HG02571 (cell line): ENCODE measurements around the gene DCXR.
"Not testable (repeated sequence)": the region's sequence is repeated elsewhere in the genome, so short reads cannot be mapped to it uniquely, and the experiment has no call there.

Experiments
- ATAC-seq: cut with Tn5 transposase; IDR thresholded peaks from one replicate; pipeline ENCODE4 v1.9.1; 2021; ENCODE audit warnings: mild to moderate bottlenecking, moderate library complexity; ENCODE audit not compliant: unreplicated experiment

The DCXR gene

DNA sequence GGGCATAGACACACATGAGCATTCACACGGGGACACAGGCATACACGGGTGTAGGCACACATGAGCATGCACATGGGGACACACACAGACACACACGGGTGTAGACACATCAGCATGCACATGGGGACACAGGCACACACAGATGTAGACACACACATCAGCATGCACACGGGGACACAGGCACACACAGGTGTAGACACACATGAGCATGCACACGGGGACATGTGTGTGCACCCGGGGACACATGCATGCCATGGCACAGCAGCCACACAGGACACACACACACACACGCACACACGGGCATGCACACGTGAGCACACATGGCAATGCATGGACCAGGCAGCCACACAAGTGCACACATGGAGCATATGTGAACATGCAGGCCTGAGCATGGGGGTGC lies 5.2 kb upstream of the DCXR start:
- no peak for ATAC-seq

DNA sequence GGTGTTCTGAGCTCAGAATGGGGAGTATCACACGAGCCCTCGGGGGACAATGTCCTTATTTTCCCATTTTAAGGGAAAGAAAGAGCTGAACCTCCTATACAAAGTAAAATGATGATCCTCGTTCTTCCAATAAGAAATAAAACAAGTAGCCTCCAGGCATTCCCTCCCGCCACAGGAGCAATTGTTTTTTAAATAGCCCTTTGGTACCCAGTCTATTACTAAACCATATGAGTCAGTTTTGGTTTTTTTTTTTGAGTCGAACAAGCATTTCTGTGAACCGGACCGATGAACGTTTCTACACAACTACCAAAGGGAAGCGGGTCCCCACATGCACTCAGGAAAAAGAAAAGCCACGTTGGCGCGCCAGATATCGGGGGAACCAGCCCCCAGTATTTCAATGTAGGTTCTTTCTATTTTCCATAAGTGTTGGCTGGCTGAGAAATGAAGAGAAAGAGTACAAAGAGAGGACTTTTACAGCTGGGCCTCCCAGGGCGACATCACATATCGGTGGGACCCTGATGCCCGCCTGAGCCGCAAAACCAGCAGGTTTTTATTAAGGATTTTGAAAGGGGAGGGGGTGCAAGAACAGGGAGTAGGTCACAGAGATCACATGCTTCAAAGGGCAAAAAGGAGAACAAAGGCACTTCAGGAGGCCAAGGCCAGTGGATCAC lies 3.8 kb upstream of the DCXR start:
- no peak for ATAC-seq

DNA sequence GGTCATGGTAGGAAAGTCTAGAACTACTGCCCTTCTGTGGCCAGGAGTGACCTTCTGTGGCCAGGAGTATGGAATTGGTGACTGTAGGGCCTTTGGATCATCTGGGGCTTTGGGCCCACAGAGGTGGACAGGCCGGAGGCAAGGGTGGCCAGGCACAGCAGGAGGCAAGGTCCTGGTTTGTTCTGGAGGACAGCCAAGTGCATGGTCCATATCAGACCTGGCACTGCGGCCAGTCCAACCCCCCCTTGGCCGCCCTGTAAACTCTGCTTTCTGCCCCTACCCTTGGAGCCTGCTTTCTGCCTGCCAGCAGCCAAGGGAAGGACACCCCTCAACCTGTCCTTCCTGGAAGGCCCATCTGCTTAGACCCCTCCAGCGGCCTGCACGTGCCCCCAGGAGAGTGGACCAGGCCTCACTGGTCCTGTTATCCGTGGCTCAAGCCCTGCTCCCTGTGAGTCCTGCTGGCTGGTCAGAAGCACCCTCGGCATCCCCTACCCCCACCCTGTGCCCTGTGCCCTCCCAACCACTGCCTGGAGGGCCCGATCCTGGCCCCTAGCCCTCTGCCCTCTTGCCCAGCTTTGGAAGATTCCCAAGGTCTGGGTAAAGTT lies 2.3 kb upstream of the DCXR start:
- ATAC-seq = no peak

DNA sequence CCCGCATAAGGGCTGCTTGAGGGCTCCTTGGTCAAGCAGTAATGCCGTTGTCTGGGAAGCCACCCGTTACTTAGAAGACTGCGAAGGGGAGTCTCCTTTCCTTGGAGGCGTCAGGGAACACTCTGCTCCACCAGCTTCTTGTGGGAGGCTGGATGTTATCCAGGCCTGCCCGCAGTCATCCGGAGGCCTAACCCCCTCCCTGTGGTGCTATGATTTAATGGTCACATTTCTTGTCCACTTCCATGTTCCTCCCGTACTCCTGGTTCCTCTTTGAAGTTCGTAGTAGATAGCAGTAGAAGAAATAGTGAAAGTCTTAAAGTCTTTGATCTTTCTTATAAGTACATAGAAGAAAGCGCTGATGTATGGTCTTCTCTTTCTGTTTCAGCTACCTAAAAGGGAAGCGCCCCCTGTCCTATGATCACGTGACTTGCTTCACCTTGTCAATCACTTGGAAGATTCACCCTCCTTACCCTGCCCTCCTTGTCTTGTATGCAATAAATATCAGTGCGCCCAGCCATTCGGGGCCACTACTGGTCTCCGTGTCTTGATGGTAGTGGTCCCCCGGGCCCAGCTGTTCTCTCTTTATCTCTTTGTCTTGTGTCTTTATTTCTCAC lies 1.4 kb upstream of the DCXR start:
- ATAC-seq = not testable (repeated sequence)

DNA sequence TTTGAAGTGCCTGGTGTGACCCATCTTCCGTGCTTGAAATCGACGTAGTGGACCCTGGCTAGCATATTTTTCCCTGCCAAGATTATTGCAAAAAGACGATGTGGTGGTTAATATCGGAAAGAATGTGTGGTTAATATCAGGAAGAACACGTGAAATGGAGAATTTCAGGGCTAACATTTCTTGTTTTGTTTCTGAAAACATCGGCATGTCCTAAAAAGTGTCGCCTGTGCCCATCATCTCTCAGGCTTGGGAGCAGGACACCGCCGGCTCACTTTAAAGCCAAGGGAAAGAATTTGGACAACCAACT lies 345 bp upstream of the DCXR start:
- ATAC-seq = no peak

DNA sequence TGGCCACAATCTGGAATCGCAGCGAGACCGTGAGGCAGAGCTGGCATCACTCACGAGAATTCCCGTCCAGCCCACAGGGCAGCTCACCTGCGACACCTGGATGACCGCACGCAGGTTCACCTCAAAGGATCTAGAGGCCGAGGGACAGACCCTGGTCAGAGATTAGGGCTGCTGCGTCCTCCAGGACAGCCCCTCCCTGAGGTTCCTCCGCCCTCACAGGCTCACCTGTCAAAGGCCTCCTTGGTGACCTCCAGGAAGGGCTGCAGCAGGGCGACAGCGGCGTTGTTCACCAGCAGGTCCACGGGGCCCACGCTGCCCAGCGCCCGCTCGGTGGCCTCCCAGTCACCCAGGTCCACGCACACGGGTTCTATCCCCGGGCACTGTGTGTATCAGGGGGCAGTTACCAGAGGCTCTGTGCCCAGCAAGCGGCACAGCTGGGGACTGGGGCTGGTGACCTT lies 834 bp downstream of the DCXR start:
- ATAC-seq = no peak

DNA sequence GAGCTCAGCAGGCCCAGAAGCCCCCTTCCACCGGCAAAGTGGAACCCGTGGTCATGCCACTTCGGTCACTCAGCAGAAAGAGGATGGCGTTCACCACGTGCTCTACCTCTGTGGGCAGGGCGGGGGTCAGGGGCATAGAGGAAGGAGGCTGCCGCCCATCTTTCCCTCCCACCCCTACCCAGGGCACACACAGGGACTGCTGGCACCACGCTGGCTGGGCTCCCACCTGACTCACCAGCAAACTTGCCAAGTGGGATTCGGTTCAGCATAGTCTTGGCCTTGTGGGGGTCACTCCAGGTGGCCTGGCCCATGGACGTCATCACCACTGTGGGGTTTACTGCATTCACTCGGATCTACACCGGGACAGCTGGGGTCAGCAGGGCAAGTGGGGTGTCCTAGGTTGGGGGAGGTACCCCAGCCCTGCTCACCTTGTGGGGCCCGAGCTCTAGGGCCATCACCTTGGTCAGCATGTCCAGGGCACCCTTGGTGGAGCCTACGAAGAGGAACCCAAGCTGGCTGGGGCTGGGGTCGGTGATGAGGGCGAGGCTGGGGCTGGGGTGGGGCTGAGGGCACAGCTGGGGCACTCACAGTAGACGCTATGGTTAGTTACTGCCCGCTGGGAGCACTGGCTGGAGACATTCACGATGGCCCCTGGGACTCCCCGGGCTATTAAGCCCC lies 1.4 kb downstream of the DCXR start:
- ATAC-seq = no peak

DNA sequence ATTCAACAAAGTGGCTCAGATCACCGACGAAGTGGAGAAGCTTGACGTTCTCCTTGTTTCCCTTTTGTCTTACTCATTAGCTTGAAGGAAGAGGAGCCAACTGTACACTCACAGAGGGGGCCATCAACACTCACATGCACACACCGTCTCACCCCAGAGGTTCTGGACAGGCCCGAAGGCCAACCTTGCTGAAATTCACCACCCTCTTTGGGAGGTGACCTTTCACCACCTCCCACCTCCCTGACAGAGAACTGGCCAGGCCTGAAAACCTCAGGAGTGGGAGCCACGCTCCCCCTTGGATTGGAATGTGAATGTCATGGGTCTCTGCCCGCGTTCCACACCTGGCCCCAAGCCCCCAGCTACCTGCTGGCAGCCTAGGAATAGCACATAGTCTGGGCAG lies 2.0 kb downstream of the DCXR start:
- ATAC-seq = no peak

DNA sequence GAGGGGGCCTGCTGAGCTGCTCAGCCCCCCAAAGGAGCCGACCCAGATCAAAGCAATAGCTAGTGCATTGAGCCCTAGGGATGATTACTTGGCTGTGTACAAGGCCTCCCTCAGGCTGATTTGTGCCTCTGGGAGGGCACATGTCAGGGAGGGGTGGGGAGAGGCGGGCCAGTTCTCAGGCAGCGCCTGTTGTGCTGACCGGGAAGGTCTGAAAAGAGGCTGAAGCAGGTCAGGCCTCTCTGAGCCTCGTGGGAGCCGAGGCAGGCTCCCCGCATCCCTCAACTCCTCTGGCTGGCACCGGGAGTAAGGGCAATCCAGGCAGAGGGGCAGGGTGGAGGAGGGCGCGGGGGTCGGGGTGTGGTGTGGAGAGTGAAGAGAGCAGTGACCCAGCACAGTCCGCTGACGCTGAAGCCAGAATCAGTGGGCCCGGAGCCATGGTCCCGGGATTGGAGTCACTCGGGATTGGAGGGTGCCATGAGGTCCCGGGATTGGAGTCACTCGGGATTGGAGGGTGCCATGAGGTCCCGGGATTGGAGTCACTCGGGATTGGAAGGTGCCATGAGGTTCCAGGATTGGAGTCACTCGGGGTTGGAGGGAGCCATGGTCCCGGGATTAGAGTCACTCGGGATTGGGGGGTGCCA lies 3.0 kb downstream of the DCXR start:
- ATAC-seq = no peak

DNA sequence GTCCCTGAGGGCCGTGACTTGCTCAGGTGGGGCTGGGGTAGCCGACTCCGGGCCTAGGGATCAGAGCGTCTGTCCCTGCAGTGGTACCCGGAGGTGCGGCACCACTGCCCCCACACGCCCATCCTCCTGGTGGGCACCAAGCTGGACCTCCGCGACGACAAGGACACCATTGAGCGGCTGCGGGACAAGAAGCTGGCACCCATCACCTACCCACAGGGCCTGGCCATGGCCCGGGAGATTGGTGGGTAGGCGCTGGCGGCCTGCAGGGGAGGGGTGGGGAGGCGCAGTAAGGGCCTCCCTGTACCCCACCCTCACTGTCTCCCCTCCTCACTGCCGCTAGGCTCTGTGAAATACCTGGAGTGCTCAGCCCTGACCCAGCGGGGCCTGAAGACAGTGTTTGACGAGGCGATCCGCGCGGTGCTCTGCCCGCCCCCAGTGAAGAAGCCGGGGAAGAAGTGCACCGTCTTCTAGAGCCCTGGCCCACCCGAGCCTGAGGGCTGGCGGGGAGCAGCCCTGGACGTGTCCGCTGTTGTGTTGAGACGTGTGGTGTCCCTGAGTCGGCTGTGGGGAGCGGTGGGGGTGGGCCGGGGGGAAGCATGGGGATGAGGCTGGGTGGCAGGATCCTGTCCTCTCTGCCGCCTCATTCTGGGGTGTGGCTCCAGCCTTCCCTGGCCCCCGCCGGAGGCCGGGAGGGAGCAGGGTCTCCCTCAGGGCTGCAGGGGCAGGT lies 4.0 kb downstream of the DCXR start:
- no peak for ATAC-seq

DNA sequence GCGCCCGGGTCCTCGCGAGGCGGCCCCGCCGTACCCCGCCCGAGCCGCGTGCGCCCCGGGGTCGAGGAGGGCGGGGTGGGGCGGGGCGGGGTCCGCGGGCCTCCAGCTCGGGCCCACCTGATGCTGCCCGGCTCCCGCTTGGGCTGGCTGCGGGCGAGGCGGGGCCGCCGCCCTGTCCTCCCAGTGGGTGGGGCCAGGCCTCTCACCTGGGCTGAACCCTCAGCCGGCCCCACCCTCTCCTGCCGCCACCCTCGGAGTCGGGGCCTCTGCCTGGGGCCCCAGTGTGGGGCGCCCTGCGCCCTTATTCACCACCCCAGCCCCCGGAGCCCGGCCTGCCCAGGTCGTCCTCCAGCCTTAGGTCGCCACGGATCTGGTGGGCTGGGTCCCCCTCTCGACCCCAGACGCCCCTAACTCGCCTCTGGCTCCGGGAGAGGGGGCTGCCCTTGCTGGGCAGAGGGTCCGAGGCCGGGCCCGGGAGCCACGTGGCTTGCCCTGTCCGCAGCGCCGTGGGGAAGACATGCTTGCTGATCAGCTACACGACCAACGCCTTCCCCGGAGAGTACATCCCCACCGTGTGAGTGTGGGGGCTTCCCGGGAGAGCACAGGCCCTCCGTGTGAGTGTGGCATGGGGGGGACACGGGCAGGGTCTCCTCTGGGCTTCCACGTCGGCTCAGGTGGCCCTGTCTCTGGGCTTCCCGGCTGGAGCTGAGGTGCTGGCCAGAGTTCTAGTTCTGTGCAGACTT lies 5.4 kb downstream of the DCXR start:
- no peak for ATAC-seq

DNA sequence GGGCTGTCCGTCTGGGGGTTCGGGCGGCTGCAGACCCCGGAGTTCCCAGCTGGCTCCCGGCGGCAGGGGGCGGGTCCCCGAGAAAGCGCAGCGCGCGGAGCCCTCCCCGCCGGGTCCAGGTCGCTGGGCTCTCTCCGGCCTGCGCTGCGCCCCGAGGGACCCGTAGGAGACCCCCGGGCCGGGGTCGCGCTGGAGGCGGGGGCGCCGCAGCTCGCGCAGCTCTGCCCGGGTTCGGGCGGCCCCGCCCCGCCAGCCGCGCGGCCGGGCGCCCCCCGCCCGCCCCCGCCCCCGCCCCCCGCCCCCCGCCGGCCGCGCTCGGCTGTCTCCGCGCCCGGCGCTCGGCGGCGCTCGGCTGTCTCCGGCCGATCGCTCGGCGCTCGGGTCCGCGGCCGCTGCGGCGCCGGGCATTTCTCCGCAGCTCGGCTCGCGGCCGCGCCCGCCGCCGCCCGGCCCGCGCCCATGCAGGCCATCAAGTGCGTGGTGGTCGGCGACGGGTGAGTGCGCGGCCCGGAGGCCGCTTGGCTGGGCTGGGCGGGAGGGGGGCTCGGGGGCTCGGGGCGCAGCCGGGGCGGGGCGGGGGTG lies 6.1 kb downstream of the DCXR start, which contains the start of gene RAC3:
Gene RAC3 (plus strand): TSS at position 376 of the 582 bp plus-strand sequence. CDS start 84 bp downstream, at position 460.
- ATAC-seq = no peak

DNA sequence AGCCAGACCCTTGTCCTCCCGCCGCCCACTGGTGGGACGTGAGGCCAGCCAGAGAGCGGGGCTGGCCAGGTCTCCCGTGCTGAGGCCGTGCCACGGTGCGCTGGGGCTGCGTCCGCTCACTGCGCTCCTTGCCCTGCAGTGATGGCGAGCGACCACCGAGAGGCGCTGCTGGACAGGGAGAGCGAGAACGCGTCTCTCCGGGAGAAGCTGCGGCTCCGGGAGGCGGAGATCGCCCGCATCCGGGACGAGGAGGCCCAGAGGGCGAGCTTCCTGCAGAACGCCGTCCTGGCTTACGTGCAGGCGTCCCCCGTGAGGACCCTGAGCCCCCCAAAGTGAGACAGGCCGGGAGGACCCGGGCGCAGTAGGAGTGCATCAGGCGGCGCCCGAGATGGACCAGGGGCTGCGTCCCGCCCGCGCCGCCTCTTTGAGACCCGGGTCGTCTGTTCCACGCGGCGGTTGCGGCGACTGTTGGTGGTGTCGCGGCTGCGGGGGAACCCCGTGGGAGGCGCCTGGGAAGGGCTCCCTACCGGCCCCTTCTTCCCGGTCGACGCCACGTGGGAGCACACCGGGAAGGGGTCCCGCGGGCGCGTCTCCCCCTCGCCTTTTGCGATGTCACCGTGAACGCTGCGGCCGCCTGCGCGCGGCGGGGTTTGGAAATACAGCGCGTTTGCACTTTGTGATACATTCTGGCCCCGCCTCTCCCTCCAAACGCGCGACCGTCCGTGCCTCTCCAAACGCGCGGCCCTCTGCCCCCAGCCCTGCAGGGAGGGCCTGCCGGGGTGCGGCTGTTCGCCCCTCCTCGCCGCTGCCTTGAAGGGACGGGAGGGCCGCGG lies 6.8 kb downstream of the DCXR start:
- ATAC-seq = no peak

DNA sequence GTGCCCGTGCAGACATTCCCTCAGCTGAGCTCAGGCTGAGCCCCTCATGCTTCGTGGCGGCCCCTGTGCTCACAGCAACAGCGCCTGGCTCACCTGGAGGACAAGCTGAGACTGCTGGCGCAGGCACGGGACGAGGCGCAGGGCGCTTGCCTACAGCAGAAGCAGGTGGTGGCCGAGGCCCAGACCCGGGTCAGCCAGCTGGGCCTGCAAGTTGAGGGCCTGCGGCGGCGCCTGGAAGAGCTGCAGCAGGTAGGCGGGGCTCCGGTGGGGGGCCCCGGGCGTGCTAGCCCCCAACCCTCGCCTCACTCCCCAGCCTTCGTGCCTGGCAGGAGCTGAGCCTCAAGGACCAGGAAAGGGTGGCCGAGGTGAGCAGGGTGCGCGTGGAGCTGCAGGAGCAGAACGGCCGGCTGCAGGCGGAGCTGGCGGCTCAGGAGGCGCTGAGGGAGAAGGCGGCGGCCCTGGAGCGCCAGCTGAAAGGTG lies 7.5 kb downstream of the DCXR start:
- no peak for ATAC-seq

DNA sequence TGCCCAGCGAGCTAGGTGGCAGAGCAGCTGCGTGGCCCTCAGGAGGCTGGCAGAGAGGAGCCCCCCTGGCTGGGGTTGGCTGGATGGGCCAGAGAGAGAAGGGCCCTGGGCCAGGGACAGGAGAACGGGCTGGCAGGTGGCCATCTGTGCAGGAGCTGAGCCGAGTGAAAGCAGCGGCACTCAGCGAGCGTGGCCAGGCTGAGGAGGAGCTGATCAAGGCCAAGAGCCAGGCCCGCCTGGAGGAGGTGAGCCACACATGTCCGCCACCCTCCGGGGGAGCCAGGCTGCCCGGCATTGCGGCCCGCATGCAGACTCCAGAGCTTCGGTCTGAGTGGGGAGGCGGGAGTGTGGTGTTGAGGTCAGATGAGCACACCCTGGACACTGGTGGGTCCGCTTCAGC lies 8.1 kb downstream of the DCXR start:
- ATAC-seq = no peak

DNA sequence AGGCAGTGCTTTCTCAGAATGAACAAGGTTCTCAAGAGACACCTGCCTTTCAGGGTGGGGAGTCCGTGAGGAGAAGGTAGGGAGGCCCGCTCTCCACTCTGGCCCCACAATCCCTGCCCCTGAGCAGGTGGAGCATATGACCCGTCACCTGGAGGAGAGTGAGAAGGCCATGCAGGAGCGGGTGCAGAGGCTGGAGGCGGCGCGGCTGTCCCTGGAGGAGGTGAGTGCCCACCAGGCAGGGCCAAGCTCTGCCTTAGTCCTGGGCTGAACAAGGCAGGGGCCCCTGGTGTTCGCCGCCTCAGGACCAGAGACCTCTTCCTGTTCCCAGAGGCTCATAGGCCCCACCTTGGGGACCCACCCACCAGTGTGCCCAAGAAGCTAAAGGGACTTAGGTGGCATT lies 8.5 kb downstream of the DCXR start:
- no peak for ATAC-seq

DNA sequence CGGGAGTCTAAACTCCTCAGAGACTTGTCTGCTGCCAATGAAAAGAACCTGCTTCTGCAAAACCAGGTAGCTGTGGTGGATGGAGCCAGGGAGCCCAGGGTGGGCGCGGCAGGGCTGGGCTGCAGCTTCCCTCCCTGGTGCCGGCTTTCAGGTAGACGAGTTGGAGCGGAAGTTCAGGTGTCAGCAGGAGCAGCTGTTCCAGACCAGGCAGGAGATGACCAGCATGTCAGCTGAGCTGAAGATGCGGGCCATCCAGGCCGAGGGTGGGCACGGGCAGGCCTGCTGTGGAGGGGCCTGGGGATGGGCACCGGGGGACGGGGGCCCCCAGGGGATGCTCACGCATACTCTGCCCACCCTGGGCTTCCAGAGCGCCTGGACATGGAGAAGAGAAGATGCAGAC lies 9.3 kb downstream of the DCXR start:
- ATAC-seq = no peak

DNA sequence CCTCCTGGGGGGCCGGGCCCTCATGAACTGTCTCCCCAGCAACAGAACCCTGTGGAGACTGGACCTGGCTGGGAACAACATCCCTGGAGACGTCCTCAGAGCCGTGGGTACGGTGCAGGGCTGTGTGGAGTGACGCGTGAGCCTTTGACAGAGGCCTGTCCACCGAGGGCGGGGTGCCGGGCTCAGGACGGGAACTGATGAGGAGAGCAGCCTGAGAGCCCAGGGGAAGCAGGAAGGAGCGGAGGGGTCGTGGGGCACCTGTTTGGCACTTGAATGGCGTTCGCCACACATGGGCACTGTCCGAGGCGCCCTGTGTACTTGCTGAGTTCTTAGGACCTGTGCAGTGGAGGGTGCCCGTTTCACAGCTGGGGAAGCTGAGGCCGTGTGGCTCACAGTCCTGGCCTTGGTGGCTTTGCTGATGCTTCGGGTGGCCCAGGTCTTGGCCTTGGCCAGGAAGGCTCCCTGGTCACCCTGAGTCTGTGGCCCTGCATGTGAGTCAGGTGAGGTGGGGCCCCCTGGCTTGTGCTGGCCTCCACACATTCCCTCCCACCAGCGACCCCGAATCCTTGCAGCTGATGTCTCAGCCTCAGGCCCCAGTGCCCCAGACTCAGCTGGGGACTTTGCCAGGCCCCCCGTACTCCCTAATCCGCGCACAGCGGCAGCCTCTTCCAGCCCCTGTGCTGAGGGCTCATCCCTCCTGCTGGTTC lies 11.9 kb downstream of the DCXR start:
- no peak for ATAC-seq
